ENCODE measurements around the gene MIER2. TPM values are rescaled to one million over a fixed set of nuclear protein-coding genes. Genes with fewer than 3 reads are reported as not detected.

MIER2 gene
- total RNA-seq, 2 donors from 2014 or later: 17.3 to 19.1 TPM

DNA sequence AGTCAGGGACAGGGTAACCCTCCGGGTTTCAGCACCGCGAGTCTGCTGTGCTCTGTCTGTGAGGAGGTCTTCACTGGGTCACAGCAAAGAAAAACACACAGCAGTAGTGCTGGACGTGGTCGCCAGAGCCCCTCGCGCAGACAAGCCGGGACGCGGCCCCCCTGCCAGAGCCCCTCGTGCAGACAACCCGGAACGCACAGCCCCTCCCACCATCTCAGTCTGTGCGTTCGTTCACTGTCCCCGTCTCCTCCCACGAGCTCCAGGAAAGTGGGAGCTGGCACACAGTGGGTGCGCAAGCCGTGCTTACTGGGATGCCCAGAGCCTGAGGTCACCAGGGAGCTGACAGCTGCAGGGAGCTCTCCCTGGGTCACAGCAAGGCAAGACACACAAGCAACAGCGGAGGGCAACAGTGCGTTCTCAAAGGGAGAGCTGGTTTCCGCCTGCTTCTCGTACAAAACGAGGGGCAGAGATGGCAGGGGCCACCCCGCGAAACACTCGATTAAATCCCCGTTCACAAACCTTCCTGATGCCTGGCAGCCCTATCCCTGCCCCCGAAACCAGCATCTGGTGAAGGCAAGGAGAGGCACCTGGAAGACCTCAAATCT, 50.2 kb downstream of the MIER2 start:
- H3K4me3 ChIP-seq: no peak overlapping the region
- H3K27ac ChIP-seq: no peak overlapping the region
- peak overlapping the region in 1 of 2 donors; percentile 40 for H3K9ac ChIP-seq (ENCODE audit: low read depth in 2 of 2, low read length in 2 of 2)
- H3K36me3 ChIP-seq: no peaks in the 10 kb centered on the region
- no peaks in the 10 kb centered on the region for H3K4me1 ChIP-seq
- DNase-seq: no peak
- H3K27me3 ChIP-seq: peaks cover 16% of the 10 kb centered on the region
- no peaks in the 10 kb centered on the region for H3K9me3 ChIP-seq
- TF ChIP-seq, protein P1, sequence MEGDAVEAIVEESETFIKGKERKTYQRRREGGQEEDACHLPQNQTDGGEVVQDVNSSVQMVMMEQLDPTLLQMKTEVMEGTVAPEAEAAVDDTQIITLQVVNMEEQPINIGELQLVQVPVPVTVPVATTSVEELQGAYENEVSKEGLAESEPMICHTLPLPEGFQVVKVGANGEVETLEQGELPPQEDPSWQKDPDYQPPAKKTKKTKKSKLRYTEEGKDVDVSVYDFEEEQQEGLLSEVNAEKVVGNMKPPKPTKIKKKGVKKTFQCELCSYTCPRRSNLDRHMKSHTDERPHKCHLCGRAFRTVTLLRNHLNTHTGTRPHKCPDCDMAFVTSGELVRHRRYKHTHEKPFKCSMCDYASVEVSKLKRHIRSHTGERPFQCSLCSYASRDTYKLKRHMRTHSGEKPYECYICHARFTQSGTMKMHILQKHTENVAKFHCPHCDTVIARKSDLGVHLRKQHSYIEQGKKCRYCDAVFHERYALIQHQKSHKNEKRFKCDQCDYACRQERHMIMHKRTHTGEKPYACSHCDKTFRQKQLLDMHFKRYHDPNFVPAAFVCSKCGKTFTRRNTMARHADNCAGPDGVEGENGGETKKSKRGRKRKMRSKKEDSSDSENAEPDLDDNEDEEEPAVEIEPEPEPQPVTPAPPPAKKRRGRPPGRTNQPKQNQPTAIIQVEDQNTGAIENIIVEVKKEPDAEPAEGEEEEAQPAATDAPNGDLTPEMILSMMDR (IDR thresholded peaks at IDR 0.05): no peak
- intact Hi-C loops (cut with DNase I): no loop called here

DNA sequence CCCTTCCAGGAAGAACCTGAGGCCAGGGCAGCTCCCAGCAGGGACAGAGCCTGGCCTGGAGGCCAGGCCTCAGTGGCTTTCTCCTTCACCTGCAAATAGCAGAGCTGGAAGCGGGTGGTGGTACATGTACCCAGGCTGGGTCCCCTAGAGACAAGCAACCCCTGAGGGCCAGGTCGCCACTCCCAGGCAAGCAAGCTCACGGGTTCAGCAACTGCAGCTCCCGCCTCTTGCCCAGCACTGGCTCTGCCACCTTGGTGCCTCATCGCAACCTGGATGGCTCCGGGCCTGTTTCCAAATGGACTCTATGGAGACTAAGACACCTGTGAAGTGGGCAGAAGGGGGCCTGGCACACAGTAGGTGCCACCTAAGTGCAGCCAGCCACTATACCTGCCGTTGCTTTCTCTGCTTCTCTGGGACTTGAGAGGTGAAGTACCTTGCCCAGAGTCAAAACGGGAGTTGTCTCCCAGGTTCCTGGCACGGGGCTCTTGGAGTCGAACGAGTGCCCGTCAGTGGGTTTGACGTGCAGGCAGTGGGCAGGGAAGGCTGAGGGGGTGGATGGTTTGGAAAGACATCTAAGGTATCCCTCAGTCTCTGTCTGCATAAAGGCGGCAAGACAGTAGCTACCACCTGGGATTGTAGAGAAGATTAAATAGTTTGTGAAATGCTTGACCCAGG, 51.0 kb downstream of the MIER2 start:
- no peaks in the 10 kb centered on the region for H3K4me1 ChIP-seq
- intact Hi-C loops (cut with DNase I): no loop called here
- no peak overlapping the region for H3K27ac ChIP-seq
- no peaks in the 10 kb centered on the region for H3K36me3 ChIP-seq
- TF ChIP-seq, protein P1 (IDR thresholded peaks at IDR 0.05): no peak
- H3K27me3 ChIP-seq: peaks cover 16% of the 10 kb centered on the region
- no peaks in the 10 kb centered on the region for H3K9me3 ChIP-seq
- H3K4me3 ChIP-seq: no peak overlapping the region
- DNase-seq: no peak
- no peak overlapping the region for H3K9ac ChIP-seq (ENCODE audit: low read depth in 2 of 2, low read length in 2 of 2)

DNA sequence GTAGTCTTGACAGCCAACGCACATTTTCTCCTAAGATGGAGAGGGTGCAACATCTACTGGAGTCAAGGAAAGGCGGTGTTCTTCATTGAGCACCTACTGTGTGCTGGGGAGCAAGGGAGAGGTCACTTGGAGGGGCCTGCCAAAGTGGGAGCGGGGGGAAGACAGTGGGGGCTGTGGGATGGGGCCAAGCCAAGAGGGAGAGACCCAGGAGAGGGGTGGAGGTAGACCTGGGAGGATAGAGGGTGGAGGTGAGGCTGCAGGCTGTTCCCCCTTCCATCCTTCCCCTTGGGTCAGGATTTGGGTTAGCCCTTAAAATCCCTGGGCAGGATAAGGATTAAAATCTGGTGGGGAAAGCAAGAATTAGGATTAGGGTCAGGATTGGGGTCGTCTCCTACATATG, 51.6 kb downstream of the MIER2 start:
- no peaks in the 10 kb centered on the region for H3K9me3 ChIP-seq
- intact Hi-C loops (cut with DNase I): no loop called here

DNA sequence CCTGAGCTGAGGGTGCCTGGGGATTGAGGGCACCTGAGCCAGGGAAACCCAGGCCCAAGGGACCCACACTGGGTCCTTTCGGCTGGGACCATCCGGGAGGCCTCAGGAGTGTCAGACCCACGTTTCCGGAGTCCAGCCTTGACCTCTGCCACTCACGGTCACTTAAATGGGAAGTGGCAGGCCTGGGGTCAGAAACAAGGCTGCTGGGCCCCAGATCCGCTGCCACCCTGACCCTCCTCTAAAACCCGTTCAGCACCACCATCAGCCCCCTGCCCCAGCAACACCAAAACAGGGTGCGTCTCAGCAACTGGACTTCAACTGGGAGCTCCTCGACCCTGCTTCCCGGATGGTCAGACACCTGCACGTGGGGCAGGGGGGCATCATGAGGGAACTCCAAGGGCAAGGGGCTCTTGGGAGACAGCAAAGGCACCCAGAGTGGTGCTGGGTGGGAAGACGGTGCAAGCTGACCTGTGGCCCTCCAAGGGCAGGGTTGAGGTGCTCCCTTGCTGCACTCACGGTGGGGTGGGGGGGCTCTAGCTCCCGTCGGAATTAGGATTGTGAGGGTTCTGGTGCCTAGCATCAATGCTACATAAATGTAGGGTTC, 52.2 kb downstream of the MIER2 start:
- H3K27me3 ChIP-seq: peaks cover 16% of the 10 kb centered on the region
- H3K36me3 ChIP-seq: no peaks in the 10 kb centered on the region
- H3K9me3 ChIP-seq: no peaks in the 10 kb centered on the region
- H3K27ac ChIP-seq: no peak overlapping the region
- H3K9ac ChIP-seq (ENCODE audit: low read depth in 2 of 2, low read length in 2 of 2): no peak overlapping the region
- intact Hi-C loops (cut with DNase I): no loop called here
- H3K4me1 ChIP-seq: no peaks in the 10 kb centered on the region
- H3K4me3 ChIP-seq: no peak overlapping the region
- no peak for DNase-seq
- TF ChIP-seq, protein P1 (IDR thresholded peaks at IDR 0.05): no peak

More for the DNA sequence above, 51.6 kb downstream of the MIER2 start:
- Histone ChIP-seq H3K36me3 (no peaks in the 10 kb centered on the region), H3K27me3 (peaks cover 16% of the 10 kb centered on the region), H3K9ac (ENCODE audit: low read depth in 2 of 2, low read length in 2 of 2) (no peak overlapping the region), H3K4me3 (no peak overlapping the region), H3K27ac (no peak overlapping the region), H3K4me1 (no peaks in the 10 kb centered on the region)
- TF ChIP-seq, protein P1 (IDR thresholded peaks at IDR 0.05): no peak
- DNase-seq: no peak

DNA sequence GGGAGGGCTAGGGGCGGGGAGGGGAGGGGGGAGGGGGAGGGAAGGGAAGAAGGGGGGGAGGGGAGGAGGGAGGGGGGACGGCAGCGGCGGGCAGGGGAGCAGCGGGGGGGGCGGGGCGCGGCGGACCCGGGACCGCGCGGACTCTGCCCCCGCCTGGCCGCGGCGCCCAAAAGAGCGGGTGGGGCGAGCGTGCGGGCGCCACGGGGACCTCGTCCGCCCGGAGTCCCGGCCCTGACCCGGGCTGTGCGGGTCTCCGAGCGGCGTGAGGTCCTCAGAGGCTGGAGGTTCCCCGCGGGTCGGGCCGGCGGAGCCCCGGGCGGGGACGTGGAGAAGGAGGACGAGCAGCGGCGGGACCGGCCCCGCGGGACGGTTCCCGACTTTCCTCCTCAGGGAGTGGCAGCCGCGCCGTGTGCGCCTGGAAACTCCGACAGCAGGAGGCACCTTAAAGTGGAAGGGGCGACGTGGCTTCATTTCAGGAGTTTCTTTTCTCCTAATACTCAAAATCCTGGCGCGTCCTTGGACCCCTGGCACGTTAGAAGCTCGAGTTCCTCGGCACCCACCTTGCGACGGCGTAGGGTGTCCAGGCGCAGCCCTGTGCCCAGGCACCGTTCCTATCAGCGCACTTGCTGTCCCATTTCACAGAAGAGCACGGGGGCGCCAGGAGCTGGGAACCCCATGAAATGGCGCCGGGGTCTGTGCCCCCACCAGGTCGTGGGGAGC, 52.9 kb downstream of the MIER2 start:
- DNase-seq: peak; percentile 34
- H3K4me3 ChIP-seq: peak overlapping the region; percentile 17
- H3K27me3 ChIP-seq: peaks cover 16% of the 10 kb centered on the region
- peak overlapping the region; percentile 57 for H3K27ac ChIP-seq
- TF ChIP-seq, protein P1 (IDR thresholded peaks at IDR 0.05): no peak
- no peaks in the 10 kb centered on the region for H3K4me1 ChIP-seq
- no peaks in the 10 kb centered on the region for H3K36me3 ChIP-seq
- intact Hi-C loops (cut with DNase I): no loop called here
- H3K9me3 ChIP-seq: no peaks in the 10 kb centered on the region
- peak overlapping the region in 1 of 2 donors; percentile 5 for H3K9ac ChIP-seq (ENCODE audit: low read depth in 2 of 2, low read length in 2 of 2)
